Measurements from ENCODE around the gene ARHGAP15. TPM values are rescaled to one million over a fixed set of nuclear protein-coding genes. Genes with fewer than 3 reads are reported as not detected.
"Not testable (repeated sequence)": the region's sequence is repeated elsewhere in the genome, so short reads cannot be mapped to it uniquely, and the experiment has no call there.

Gene ARHGAP15
- polyA plus RNA-seq, 4 donors, result 3.4 to 8.1 (median 4.9) TPM

- no peak for DNase-seq (ENCODE audit: low read depth in 4 of 4, low spot score in 3 of 4)
Measured at GRCh38 chr2:143514413-143514812, 385.2 kb downstream of the ARHGAP15 start.

GRCh38 chr2:143515318-143515717, 386.1 kb downstream of the ARHGAP15 start:
- no peak for DNase-seq (ENCODE audit: low read depth in 4 of 4, low spot score in 3 of 4)

GRCh38 chr2:143519521-143519920, 390.3 kb downstream of the ARHGAP15 start:
- DNase-seq (ENCODE audit: low read depth in 4 of 4, low spot score in 3 of 4), result no peak

GRCh38 chr2:143521396-143521795, 392.2 kb downstream of the ARHGAP15 start:
- DNase-seq (ENCODE audit: low read depth in 4 of 4, low spot score in 3 of 4), result no peak

GRCh38 chr2:143522699-143523098, 393.5 kb downstream of the ARHGAP15 start:
- DNase-seq (ENCODE audit: low read depth in 4 of 4, low spot score in 3 of 4), result no peak

GRCh38 chr2:143524119-143524553, 394.9 kb downstream of the ARHGAP15 start:
- DNase-seq (ENCODE audit: low read depth in 4 of 4, low spot score in 3 of 4), result no peak

GRCh38 chr2:143524559-143525401, 395.6 kb downstream of the ARHGAP15 start:
- DNase-seq (ENCODE audit: low read depth in 4 of 4, low spot score in 3 of 4), result no peak

- DNase-seq (ENCODE audit: low read depth in 4 of 4, low spot score in 3 of 4), result no peak
Measured at GRCh38 chr2:143525402-143525860, 396.2 kb downstream of the ARHGAP15 start.

GRCh38 chr2:143526498-143526897, 397.3 kb downstream of the ARHGAP15 start:
- DNase-seq (ENCODE audit: low read depth in 4 of 4, low spot score in 3 of 4), result no peak

GRCh38 chr2:143528021-143528420, 398.8 kb downstream of the ARHGAP15 start:
- DNase-seq (ENCODE audit: low read depth in 4 of 4, low spot score in 3 of 4), result no peak

GRCh38 chr2:143529118-143529720, 400.0 kb downstream of the ARHGAP15 start:
- DNase-seq (ENCODE audit: low read depth in 4 of 4, low spot score in 3 of 4), result no peak

- DNase-seq (ENCODE audit: low read depth in 4 of 4, low spot score in 3 of 4), result no peak
Measured at GRCh38 chr2:143530758-143531157, 401.5 kb downstream of the ARHGAP15 start.

- no peak for DNase-seq (ENCODE audit: low read depth in 4 of 4, low spot score in 3 of 4)
Measured at GRCh38 chr2:143532061-143532460, 402.8 kb downstream of the ARHGAP15 start.

GRCh38 chr2:143533846-143534245, 404.6 kb downstream of the ARHGAP15 start:
- no peak for DNase-seq (ENCODE audit: low read depth in 4 of 4, low spot score in 3 of 4)

- DNase-seq (ENCODE audit: low read depth in 4 of 4, low spot score in 3 of 4), result no peak
Measured at GRCh38 chr2:143535802-143536201, 406.6 kb downstream of the ARHGAP15 start.

GRCh38 chr2:143541899-143542298, 412.7 kb downstream of the ARHGAP15 start:
- not testable (repeated sequence) for DNase-seq (ENCODE audit: low read depth in 4 of 4, low spot score in 3 of 4)

- no peak for DNase-seq (ENCODE audit: low read depth in 4 of 4, low spot score in 3 of 4)
Measured at GRCh38 chr2:143545059-143545948, 416.1 kb downstream of the ARHGAP15 start.

- DNase-seq (ENCODE audit: low read depth in 4 of 4, low spot score in 3 of 4), result no peak
Measured at GRCh38 chr2:143545949-143546255, 416.7 kb downstream of the ARHGAP15 start.

GRCh38 chr2:143548032-143548431, 418.8 kb downstream of the ARHGAP15 start:
- no peak for DNase-seq (ENCODE audit: low read depth in 4 of 4, low spot score in 3 of 4)

- DNase-seq (ENCODE audit: low read depth in 4 of 4, low spot score in 3 of 4), result no peak
Measured at GRCh38 chr2:143550500-143550899, 421.3 kb downstream of the ARHGAP15 start.

All from left renal pelvis (tissue), 4 donors.